ENCODE results near the gene UBASH3B.
"Not testable (repeated sequence)": the region's sequence is repeated elsewhere in the genome, so short reads cannot be mapped to it uniquely, and the experiment has no call there.

UBASH3B gene

DNA sequence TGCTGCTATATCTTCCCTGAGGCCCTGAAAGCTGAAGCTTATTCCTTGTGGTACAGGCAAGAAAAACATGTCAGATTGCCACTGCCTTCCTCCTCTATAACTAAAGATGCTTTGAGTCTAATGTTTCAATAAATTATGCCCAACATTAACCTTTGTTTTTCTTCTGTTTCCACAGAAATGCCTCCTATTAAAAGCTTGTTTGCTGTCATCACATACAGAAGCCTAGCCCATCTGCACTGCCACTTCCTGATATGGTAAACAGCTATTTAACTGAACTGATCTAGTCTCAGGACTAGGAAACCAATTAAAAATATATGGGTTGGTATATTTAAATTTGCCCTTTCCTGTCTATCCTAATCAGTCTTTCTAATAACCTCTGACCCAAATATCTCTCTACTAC lies 165.6 kb downstream of the UBASH3B start:
- no peak for DNase-seq

DNA sequence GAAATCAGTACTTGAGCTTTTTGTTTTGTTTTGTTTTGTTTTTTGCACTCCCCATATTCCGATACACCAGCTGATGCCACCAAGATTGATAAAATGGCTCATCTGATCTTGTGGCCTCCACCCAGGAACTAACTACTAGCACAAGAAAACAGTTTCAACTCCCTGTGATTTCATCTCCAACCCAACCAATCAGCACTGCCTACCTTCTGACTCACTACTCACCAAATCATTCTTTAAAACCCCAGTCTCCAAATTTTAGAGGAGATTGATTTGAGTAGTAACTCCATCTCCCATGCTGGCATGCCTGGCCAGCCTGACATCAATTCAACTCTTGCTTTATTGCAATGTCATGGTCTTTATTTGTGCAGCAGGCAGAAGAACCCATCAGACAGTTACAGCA lies 166.7 kb downstream of the UBASH3B start:
- no peak for DNase-seq

DNA sequence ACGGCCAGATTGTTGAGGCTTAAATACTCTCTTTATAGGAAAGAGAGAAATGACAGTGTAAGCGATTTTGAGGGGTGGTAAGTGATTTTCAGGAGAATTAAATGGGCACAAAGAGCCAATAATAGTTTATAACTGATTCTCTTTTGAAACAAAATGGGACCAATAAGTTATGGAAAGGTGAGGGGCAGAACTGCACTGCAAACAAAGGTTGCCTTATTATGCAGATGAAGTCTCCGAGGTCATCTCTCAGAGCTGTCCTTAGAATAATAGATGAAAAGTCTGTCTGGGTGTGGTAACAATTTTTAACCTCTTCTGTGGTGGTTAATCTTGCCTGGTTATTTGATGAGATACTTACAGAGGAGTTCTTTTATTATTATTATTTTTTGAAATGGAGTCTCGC lies 168.0 kb downstream of the UBASH3B start:
- no peak for DNase-seq

DNA sequence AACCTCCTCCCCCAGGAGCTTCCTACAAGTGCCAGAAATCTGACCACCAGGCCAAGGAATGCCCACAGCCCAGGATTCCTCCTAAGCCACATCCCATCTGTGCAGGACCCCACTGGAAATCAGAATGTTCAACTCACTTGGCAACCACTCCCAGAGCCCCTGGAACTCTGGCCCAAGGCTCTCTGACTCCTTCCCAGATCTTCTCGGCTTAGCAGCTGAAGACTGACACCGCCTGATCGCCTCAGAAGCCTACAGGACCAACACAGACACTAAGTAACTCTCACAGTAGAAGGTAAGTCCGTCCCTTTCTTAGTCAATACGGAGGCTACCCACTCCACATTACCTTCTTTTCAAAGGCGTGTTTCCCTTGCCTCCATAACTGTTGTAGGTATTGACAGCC lies 173.8 kb downstream of the UBASH3B start:
- not testable (repeated sequence) for DNase-seq

DNA sequence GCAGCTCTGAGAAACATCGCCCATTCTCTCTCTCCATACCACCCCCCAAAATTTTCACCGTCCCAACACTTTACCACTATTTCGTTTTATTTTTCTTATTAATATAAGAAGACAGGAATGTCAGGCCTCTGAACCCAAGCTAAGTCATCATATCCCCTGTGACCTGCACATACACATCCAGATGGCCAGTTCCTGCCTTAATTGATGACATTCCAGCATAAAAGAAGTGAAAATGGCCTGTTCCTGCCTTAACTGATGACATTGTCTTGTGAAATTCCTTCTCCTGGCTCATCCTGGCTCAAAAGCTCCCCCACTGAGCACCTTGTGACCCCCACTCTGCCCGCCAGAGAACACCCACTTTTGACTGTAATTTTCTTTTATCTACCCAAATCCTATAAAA lies 176.8 kb downstream of the UBASH3B start:
- DNase-seq: not testable (repeated sequence)

DNA sequence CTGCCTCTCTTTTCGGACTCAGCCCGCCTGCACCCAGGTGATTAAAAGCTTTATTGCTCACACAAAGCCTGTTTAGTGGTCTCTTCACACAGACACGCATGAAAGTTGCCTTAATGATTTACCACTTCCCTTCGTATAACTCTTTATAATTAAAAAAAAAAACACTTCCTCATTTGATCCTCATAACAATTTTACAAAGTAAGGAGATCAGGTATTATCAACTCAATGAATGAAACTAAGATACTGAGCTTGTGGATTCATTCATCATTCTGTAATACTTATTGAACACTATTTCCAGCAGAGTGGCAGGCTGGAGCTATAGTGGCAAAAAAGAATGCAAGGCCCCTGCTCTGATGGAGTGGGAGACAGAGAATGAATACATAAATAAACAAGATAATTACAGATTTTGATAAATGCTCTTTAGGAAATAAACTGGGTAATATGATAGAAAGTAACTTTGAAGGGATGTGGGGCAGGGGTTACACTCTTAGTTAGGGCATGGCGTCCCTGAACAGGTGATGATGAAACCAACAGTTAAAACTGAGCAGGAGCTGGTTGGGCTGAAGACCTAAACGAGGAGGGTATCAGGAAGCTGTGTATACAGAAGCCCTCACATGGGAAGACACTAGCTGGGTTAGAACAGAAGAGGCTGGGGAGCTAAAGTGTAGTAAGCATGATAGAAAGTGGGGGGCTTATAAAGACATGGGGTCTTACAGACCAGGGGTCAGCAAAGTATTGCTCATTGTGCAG lies 177.4 kb downstream of the UBASH3B start:
- DNase-seq: no peak

GRCh38 chr11:122833846-122834464 lies 178.4 kb downstream of the UBASH3B start:
- no peak for DNase-seq

DNA sequence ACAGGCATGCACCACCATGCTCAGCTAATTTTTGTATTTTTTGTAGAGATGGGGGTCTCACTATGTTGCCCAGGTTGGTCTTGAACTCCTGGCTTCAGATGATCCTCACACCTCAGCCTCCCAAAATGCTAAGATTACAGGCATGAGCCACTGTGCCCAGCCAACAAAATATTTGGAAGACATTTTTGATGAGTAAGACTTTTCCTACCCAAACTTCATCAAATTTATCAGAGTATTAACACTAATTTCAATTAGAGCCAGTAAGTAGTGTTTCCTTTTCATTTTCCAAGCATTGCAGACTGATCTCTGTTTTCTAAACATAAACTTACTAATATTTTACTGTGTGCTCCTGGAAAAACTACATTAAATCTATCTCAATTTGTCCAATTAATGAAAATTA lies 181.4 kb downstream of the UBASH3B start:
- DNase-seq: no peak

DNA sequence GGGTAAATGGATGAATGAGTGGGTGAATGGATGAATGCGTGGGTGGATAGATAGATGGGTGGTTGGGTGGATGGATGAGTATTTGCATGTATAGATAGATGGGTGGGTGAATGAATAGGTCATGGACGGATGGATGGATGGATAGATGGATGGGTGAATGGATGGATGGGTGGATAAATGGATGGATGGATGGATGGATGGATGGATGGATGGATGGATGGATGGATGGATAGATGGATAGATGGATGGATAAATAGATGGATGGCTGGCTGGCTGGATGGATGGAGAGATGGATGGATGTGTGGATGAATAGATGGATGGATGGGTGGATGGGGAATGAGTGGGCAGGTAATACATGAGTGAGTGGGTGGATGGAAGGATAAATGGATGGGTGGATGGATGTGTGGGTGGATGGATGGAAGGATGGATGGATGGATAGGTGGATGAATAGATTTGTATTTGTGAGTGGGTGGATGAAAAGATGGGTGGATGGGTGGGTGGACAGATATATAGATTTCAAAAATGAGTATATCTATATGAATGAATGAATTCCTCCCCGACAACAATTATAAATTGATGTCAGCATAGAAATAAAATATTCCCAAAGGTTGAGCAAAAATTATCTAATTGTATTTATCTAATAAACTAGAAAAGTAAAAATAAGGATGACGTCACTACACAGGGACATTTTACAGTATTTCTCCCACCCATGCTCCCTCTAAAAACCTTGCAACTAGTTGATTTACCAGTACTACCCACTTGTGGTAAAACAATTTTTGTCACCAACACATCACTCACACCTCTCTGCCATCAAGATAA lies 182.2 kb downstream of the UBASH3B start:
- no peak for DNase-seq

DNA sequence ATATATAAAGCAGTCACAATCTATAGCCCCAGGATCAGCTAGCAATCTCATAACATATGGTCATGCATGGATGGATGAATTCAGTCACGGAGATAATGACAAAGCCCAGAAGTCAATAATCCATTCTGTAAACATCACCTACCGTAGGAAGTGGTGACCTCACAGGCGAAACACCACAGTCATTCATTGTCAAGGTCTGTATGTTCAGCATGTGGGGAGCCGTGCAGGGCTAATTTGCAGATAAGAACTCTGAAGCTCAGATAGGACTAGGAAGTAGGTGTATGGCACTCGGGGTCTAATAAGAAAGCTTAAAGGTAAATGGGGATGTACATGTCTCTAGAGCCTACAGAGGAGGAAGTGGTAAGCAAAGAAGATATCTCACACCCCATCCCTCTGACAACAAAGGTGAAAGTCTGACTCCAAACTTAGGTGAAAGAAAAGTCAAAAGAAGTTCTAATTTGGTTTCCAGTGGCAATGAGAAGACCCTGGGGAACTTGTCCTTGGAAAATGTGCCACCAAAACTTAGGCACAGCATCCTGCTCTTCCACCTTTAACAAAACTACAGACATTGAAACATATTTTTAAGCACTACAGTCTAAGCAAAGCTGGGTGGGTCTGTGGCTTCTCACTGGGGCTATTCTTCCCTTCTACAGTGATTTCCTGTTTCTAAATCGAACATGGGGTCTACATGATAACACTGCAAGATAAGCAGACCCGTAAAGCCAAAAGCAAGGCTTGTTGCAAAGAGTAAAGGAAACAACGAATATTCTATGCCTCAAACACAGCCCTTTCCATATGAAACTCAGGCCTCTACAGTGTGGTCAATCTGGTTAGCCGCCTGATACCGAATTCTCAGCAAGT lies 188.0 kb downstream of the UBASH3B start:
- no peak for DNase-seq

DNA sequence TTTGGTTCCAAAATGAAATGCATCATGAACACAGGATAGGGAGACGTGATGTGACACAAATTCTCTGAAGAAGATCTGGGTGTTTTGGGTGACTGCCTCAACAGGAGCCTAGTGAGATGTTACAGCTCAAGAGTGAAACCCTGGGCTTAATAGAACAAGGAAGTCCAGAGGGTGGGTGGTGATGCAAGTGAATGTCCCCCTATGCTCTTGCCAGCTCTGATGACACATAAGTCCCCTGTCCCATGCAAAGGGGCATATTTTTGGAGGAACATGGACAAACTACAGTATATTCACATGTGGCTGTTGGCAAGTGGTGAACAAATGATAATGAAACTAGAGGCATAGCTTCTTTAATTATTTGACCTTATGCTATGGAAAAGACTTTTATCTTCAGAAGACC lies 191.9 kb downstream of the UBASH3B start:
- no peak for DNase-seq

DNA sequence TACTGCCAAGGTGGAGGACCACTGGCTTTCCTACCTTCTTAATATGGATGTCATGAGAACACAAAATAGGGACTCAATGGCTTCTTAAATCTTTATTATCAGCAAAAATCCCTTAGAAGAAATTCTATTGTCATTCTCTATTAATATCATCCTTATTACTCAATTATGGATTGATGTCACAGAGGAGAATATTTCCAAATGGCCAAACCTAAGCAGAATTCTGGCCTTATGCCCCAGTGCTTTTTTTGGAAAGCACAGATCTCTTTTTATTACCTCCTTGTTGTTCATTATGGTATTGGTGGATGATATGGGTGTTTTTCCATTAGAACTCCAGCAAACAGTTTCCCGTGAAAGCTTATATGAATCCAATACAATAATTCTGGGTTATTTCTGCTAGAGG lies 192.7 kb downstream of the UBASH3B start:
- DNase-seq: no peak

DNA sequence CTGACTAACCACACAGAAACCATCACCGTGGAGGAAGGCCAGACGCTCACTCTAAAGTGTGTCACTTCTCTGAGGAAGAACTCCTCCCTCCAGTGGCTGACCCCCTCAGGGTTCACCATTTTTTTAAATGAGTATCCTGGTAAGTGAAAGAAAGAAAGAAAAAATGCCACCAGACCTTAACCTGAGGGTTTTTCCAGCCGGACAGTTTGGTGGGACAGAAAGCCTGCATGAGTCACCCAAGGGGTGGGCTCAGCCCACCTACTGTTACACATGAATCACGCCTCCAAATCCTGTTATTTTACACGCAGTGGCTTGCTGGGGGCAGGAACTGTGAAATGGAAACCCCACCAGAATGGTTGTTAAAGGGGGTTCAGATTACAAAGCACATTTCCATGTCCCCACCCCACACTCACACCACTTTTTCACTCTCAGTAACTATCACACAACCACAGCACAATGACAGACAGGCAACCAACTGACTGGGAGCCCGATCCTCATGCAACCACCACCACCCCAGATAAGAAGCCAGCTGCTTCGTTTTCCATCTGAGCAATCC lies 194.6 kb downstream of the UBASH3B start:
- no peak for DNase-seq

DNA sequence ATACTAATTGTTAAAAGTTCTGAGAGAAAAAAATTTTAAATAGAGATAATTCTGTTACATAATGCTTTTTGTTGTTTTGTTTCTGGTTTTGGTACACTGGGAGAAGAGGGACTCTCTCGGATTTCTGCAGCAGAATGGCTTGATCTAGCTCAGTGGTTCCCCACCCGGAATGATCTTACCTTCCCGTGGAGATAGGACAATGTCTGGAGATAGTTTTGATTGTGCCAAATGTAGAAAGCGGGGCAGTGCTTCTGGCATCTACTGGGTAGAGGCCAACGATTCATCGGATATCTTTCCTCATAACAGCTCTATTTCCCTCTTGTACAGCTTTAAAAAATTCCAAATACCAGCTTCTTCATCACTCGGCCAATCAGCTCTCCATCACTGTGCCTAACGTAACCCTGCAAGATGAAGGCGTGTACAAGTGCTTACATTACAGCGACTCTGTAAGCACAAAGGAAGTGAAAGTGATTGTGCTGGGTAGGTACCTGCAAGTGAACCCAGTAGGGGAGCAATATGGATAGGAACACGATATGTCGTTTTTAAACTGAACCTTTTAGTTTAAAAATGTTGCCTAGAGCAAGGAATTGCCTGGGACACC lies 195.9 kb downstream of the UBASH3B start:
- no peak for DNase-seq

DNA sequence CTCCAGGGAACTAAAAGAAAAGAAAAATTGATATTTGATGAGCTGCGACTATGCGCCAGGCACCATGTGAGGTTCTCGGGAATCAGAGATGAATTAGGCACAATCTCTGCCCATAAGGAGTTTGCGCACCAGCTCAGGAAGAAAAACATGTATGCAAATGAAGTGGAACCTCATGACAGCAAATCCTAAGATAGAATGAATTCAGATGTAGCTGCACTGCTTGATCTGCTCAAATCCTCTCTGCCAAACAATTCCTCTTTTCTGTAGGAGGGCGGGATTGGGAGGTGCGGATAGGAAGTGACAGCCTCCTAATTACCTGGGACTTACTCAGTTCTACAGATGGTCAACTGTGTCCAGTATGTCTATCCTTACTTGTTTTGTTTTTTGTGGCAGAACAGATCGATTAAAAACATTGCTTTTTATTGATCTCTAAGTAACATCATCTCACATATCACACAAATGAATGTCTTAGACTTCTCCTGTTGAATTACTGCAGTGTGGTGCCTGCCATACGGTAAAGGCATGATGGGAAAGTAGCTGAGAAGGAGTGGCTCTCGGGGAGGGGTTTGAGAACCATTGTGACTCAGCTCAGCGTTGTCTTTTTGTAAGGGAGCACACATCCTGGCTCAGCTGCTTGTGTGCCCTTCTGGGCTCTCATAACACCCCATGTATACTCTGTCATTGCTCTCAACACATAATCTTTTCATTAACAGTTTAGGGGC lies 196.7 kb downstream of the UBASH3B start:
- DNase-seq: no peak

GRCh38 chr11:122852796-122853160 lies 197.3 kb downstream of the UBASH3B start:
- no peak for DNase-seq

DNA sequence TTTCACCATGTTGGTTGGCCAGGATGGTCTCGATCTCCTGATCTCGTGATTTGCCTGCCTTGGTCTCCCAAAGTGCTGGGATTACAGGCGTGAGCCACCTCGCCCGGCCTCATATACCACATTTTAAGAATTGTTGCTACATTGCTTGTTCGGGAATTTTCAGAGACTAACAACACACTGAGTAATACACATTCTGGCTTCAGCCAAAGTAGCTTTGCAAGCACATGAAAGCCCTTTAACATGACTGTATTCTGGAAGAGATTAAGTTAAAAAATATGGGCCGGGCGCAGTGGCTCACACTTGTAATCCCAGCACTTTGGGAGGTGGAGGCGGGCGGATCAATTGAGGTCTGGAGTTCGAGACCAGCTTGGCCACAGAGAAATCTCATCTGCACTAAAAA lies 197.7 kb downstream of the UBASH3B start:
- DNase-seq: no peak

- peak; percentile 30 for DNase-seq
These were observed 198.5 kb downstream of the UBASH3B start for GRCh38 chr11:122853971-122854446.

- DNase-seq: no peak
These were observed 206.1 kb downstream of the UBASH3B start for GRCh38 chr11:122861631-122862030.

- no peak for DNase-seq
These were observed 206.6 kb downstream of the UBASH3B start for GRCh38 chr11:122862091-122862490.

- DNase-seq: not testable (repeated sequence)
These were observed 207.6 kb downstream of the UBASH3B start for GRCh38 chr11:122863154-122863553.

Data from NCI-H2171 (cell line).